OCI-LY7 (cell line): ENCODE data around the gene CREG2.

Source experiments
- EZH2phosphoT487 ChIP-seq: fragments of 200-600 bp; sonication (generic); IDR thresholded peaks from 2 replicates; pipeline ENCODE4 v1.6.1; 2018; ENCODE audit warnings: low read depth, borderline replicate concordance, mild to moderate bottlenecking, mixed run types, antibody characterized with exemption, low read length, moderate library complexity, mixed read lengths
- TF ChIP-seq, protein P1 (sequence below): fragments of 200-600 bp; sonication (generic); conservative IDR thresholded peaks from 2 replicates; pipeline ENCODE4 v1.5.1; 2014; ENCODE audit warnings: mild to moderate bottlenecking, antibody characterized with exemption, low read length, moderate library complexity, mixed read lengths

DNA sequence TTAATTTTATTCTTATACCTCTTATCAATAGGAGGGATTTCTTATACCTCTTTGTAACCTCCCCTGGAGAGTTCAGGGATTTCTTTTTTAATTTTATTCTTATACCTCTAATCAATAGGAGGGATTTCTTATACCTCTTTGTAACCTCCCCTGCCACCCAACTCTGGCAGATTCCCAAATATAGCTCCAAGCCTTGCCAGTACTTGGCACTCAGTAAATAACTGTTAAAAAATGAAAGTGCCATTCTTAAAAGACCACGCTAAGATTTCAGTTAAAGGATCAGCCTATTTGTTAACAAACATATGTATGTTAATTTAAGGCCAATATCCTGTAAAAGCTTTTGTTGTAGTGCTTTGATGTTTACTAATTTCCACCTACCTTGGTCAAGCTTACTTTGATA lies 83.6 kb downstream of the CREG2 start:
- TF ChIP-seq, protein P1, sequence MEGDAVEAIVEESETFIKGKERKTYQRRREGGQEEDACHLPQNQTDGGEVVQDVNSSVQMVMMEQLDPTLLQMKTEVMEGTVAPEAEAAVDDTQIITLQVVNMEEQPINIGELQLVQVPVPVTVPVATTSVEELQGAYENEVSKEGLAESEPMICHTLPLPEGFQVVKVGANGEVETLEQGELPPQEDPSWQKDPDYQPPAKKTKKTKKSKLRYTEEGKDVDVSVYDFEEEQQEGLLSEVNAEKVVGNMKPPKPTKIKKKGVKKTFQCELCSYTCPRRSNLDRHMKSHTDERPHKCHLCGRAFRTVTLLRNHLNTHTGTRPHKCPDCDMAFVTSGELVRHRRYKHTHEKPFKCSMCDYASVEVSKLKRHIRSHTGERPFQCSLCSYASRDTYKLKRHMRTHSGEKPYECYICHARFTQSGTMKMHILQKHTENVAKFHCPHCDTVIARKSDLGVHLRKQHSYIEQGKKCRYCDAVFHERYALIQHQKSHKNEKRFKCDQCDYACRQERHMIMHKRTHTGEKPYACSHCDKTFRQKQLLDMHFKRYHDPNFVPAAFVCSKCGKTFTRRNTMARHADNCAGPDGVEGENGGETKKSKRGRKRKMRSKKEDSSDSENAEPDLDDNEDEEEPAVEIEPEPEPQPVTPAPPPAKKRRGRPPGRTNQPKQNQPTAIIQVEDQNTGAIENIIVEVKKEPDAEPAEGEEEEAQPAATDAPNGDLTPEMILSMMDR, result no peak
- TF ChIP-seq EZH2phosphoT487, result no peak
